ENCODE measurements around the gene FYN.

FYN gene

DNA sequence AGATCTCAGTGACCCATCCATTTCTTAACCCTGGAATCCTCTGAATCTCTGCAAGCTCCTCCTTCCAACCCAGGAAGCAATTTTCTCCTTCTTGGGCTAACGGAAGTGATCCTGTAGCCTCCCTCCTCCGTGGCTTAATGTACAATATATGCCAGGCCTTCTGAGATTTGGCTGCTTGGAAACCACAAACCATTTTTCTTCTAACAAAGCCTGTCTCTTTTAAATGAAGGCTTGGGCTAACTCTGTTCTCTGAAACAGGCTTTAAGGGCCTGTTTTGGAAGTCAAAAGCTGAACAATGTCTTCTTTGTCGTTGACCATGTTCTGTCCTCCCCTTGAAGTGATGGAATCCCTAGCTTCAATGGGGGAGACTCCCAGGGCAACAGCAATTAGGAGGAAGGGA, 14.9 kb downstream of the FYN start:
- TF ChIP-seq EGR1 (IDR thresholded peaks at IDR 0.05) (no peak), TEAD4 (IDR thresholded peaks at IDR 0.05) (no peak), ZBTB7A (IDR thresholded peaks at IDR 0.05; ENCODE audit: low read depth) (no peak), YY1 (IDR thresholded peaks at IDR 0.05; ENCODE audit: low read depth) (no peak), CREB1 (IDR thresholded peaks at IDR 0.05; ENCODE audit: low read depth) (no peak), FOXM1 (IDR thresholded peaks at IDR 0.05; ENCODE audit: borderline replicate concordance, low read depth) (no peak), CEBPB (IDR thresholded peaks at IDR 0.05) (no peak), TCF12 (IDR thresholded peaks at IDR 0.05; ENCODE audit: low read depth) (no peak), RAD21 (IDR thresholded peaks at IDR 0.05; ENCODE audit: low read depth) (no peak)
- TF ChIP-seq, protein P1, sequence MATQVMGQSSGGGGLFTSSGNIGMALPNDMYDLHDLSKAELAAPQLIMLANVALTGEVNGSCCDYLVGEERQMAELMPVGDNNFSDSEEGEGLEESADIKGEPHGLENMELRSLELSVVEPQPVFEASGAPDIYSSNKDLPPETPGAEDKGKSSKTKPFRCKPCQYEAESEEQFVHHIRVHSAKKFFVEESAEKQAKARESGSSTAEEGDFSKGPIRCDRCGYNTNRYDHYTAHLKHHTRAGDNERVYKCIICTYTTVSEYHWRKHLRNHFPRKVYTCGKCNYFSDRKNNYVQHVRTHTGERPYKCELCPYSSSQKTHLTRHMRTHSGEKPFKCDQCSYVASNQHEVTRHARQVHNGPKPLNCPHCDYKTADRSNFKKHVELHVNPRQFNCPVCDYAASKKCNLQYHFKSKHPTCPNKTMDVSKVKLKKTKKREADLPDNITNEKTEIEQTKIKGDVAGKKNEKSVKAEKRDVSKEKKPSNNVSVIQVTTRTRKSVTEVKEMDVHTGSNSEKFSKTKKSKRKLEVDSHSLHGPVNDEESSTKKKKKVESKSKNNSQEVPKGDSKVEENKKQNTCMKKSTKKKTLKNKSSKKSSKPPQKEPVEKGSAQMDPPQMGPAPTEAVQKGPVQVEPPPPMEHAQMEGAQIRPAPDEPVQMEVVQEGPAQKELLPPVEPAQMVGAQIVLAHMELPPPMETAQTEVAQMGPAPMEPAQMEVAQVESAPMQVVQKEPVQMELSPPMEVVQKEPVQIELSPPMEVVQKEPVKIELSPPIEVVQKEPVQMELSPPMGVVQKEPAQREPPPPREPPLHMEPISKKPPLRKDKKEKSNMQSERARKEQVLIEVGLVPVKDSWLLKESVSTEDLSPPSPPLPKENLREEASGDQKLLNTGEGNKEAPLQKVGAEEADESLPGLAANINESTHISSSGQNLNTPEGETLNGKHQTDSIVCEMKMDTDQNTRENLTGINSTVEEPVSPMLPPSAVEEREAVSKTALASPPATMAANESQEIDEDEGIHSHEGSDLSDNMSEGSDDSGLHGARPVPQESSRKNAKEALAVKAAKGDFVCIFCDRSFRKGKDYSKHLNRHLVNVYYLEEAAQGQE (IDR thresholded peaks at IDR 0.05; ENCODE audit: low read depth) = no peak
- TF ChIP-seq, protein P2, sequence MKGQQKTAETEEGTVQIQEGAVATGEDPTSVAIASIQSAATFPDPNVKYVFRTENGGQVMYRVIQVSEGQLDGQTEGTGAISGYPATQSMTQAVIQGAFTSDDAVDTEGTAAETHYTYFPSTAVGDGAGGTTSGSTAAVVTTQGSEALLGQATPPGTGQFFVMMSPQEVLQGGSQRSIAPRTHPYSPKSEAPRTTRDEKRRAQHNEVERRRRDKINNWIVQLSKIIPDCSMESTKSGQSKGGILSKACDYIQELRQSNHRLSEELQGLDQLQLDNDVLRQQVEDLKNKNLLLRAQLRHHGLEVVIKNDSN (IDR thresholded peaks at IDR 0.05) = no peak

DNA sequence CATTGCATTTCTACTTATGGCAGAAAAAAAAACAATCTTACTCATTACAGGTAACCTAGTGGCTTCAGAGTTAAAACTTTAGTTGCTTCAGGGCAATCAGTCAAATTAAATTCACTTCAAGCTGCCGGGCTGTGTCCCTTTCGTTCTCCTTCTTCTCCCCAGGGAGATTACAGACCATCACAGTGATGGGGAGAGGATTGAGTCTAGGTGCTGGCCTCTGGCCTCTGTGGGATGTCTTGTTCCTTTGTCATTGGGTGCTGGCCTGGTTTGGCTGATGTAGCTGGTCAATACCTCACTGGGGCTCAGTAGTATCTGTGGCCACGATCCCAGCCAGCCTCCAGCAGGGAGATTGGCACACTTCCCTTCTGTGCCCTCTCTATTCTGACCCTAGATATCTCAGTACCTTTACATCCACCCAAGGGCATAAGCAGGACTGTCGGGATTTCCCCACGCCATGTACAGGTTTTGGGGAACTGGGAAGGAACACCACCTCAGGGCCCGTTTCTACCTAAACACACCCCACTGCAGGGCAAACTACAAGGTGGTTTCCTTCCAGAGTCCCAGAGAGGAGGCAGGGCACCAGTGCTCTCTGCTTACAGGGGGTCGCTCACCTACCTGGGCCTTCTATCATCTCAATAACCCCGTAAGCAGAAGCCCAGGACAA, 15.4 kb downstream of the FYN start:
- TF ChIP-seq ZBTB7A (IDR thresholded peaks at IDR 0.05; ENCODE audit: low read depth) (no peak), EGR1 (IDR thresholded peaks at IDR 0.05) (no peak), FOXM1 (IDR thresholded peaks at IDR 0.05; ENCODE audit: borderline replicate concordance, low read depth) (no peak), TCF12 (IDR thresholded peaks at IDR 0.05; ENCODE audit: low read depth) (no peak), CREB1 (IDR thresholded peaks at IDR 0.05; ENCODE audit: low read depth) (no peak), TAF1 (IDR thresholded peaks at IDR 0.05; ENCODE audit: low read depth) (no peak), NFIC (IDR thresholded peaks at IDR 0.05) (no peak), EP300 (IDR thresholded peaks at IDR 0.05; ENCODE audit: borderline replicate concordance) (no peak), TEAD4 (IDR thresholded peaks at IDR 0.05) (no peak), YY1 (IDR thresholded peaks at IDR 0.05; ENCODE audit: low read depth) (no peak), RAD21 (IDR thresholded peaks at IDR 0.05; ENCODE audit: low read depth) (no peak)
- TF ChIP-seq, protein P1 (IDR thresholded peaks at IDR 0.05; ENCODE audit: low read depth) = no peak
- TF ChIP-seq, protein P2 (IDR thresholded peaks at IDR 0.05) = no peak
- TF ChIP-seq, protein P3, sequence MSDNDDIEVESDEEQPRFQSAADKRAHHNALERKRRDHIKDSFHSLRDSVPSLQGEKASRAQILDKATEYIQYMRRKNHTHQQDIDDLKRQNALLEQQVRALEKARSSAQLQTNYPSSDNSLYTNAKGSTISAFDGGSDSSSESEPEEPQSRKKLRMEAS (IDR thresholded peaks at IDR 0.05) = no peak

DNA sequence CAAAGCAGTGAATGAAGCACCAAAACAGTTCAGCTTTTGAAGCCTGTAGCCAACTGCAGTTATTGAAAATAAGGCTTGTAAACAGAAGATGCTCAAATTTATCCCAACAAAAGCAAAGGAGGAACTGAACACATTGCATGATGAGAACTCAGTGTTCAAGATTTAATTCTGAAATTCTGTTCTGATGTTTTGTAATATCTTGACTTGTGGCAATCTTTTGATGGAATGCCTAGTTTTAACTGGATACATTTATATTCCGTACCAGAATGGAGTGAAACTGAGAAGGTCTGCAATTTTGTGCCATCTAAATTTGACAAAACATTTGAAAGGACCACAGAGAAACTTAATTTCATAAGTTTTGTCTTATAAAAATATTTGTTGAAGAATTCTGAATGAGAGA, 17.5 kb downstream of the FYN start:
- TF ChIP-seq, protein P1 (IDR thresholded peaks at IDR 0.05; ENCODE audit: low read depth) = no peak
- TF ChIP-seq, protein P2 (IDR thresholded peaks at IDR 0.05) = no peak
- TF ChIP-seq EGR1 (IDR thresholded peaks at IDR 0.05) = no peak
- TF ChIP-seq TEAD4 (IDR thresholded peaks at IDR 0.05) = no peak
- no peak for TF ChIP-seq FOXM1 (IDR thresholded peaks at IDR 0.05; ENCODE audit: borderline replicate concordance, low read depth)
- TF ChIP-seq EP300 (IDR thresholded peaks at IDR 0.05; ENCODE audit: borderline replicate concordance) = no peak
- no peak for TF ChIP-seq CREB1 (IDR thresholded peaks at IDR 0.05; ENCODE audit: low read depth)
- TF ChIP-seq ZBTB7A (IDR thresholded peaks at IDR 0.05; ENCODE audit: low read depth) = no peak
- TF ChIP-seq YY1 (IDR thresholded peaks at IDR 0.05; ENCODE audit: low read depth) = no peak

DNA sequence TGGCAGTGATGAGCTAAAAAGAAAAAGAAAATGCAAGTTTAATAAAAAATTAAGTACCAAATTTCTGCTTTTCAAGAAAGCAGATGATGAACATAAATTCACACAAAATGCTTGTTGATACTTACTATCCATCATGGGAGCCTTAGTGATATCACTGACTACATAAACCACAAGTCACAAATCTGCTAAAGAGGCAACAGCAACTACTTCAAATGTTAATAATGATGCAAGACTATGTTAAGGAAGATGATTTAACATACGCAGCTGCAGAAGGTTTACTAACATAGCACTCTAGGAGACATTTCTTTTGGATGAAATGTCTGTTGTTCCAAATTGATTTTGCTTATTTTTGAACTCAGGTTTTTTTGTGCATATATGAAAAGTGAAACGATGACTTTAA, 18.6 kb downstream of the FYN start:
- TF ChIP-seq, protein P3 (IDR thresholded peaks at IDR 0.05) = no peak
- TF ChIP-seq TCF12 (IDR thresholded peaks at IDR 0.05; ENCODE audit: low read depth) = no peak
- no peak for TF ChIP-seq ZBTB7A (IDR thresholded peaks at IDR 0.05; ENCODE audit: low read depth)
- no peak for TF ChIP-seq RAD21 (IDR thresholded peaks at IDR 0.05; ENCODE audit: low read depth)
- TF ChIP-seq TAF1 (IDR thresholded peaks at IDR 0.05; ENCODE audit: low read depth) = no peak
- no peak for TF ChIP-seq FOXM1 (IDR thresholded peaks at IDR 0.05; ENCODE audit: borderline replicate concordance, low read depth)
- TF ChIP-seq NFIC (IDR thresholded peaks at IDR 0.05) = no peak
- no peak for TF ChIP-seq EP300 (IDR thresholded peaks at IDR 0.05; ENCODE audit: borderline replicate concordance)
- no peak for TF ChIP-seq CEBPB (IDR thresholded peaks at IDR 0.05)
- TF ChIP-seq YY1 (IDR thresholded peaks at IDR 0.05; ENCODE audit: low read depth) = no peak
- TF ChIP-seq, protein P2 (IDR thresholded peaks at IDR 0.05) = no peak
- TF ChIP-seq EGR1 (IDR thresholded peaks at IDR 0.05) = no peak
- no peak for TF ChIP-seq CREB1 (IDR thresholded peaks at IDR 0.05; ENCODE audit: low read depth)
- TF ChIP-seq TEAD4 (IDR thresholded peaks at IDR 0.05) = no peak
- TF ChIP-seq, protein P1 (IDR thresholded peaks at IDR 0.05; ENCODE audit: low read depth) = no peak

Data from Ishikawa (cell line).